Pancreas (tissue), 10 donors: ENCODE results near the gene CD33. TPM values are rescaled to one million over a fixed set of nuclear protein-coding genes. Genes with fewer than 3 reads are reported as not detected.

ENCODE experiments used
- ATAC-seq, 4 donors: fragments of 200-7000 bp; cut with Tn5 transposase; one replicate each; pipeline versions ENCODE4 v1.8.0 to v1.9.1; 2020; ENCODE audit warnings: mild to moderate bottlenecking in 4 of 4, moderate library complexity in 4 of 4
- DNase-seq, 6 donors: peaks; one replicate each; pipeline ENCODE4 v3.0.0-alpha.2; 2020
- FAIRE-seq: peaks from 2 replicates; lab custom pipeline; 2012; peaks lifted over from hg19 to GRCh38; lab: Jason Lieb, UNC
- H3K27ac ChIP-seq, 4 donors: fragments of 200-600 bp; sonication (generic); 1 replicate in 3 of 4; 2 replicates in 1 of 4; pipeline versions ENCODE4 v1.5.0 to v1.8.0; 2020
- H3K27me3 ChIP-seq, 4 donors: fragments of 200-600 bp; one replicate each; pipeline ENCODE4 v1.8.0; 2021
- H3K36me3 ChIP-seq, 3 donors: fragments of 200-600 bp; sonication (generic) in 1 of 3; one replicate each; pipeline versions ENCODE4 v1.5.0 to v1.8.0; 2020 to 2021
- H3K4me1 ChIP-seq, 3 donors: fragments of 200-600 bp; one replicate each; pipeline ENCODE4 v1.8.0; 2021
- H3K4me3 ChIP-seq, 4 donors: fragments of 200-600 bp; sonication (generic) in 2 of 4; one replicate each; pipeline versions ENCODE4 v1.5.0 to v1.8.0; 2020 to 2021
- H3K9me3 ChIP-seq, 4 donors: fragments of 200-600 bp; one replicate each; pipeline ENCODE4 v1.8.0; 2021
- CTCF ChIP-seq, 4 donors: fragments of 200-600 bp; sonication (generic) in 3 of 4; IDR thresholded peaks; one replicate each; pipeline versions ENCODE4 v1.5.0 to v1.8.0; 2021; ENCODE audit warnings: antibody characterized with exemption in 4 of 4
- WGBS, 2 donors: extraction: QIAGEN DNeasy Blood & Tissue Kit; methylation state at CpG; one replicate each; pipeline ENCODE4 v1.1.7; 2013; 5-methylcytosine and 5-hydroxymethylcytosine counted together
- intact Hi-C, 3 donors: fragments of 100-400 bp; cut with DNase I; formaldehyde crosslinking; loops; one replicate each; pipeline versions ENCODE4 v1.11.1 to v1.14.2; 2022
- polyA plus RNA-seq, 2 donors: library from polyadenylated mRNA; stranded (reverse); fragments of 200-250 nt; gene quantifications; one replicate each; pipeline ENCODE4 v1.2.3, GENCODE V29; 2013
- total RNA-seq, 6 donors: library from RNA; stranded (reverse); fragmentation: NEBNext Ultra II Directional in 4 of 6; extraction: Animal tissue kit (Norgen Biotek cat#: 25700) in 4 of 6; gene quantifications; one replicate each; pipeline versions ENCODE4 v1.2.1 to v1.2.4, GENCODE V29; 2021 to 2023
- donor health status: healthy with polysubstance abuse.
- donor health status: DM: no; HTN: no; CAD: no; lungs with moderate emphysema.
- donor health status: DM: no; HTN: no; CAD: no.
- donor health status: control.
- donor health status: control.
- donor health status: Bipolar disorder and iron deficiency.
- donor health status: DM: yes; HTN: yes; CAD: no.
- donor health status: DM: no; HTN: no; CAD: no.
- donor health status: DM: no; HTN: no; CAD: no.
- donor health status: DM: yes; HTN: yes; CAD: no.

Gene CD33
- total and polyA plus RNA-seq, 8 donors = 0.28 to 6.3 (median 0.69) TPM

- TF ChIP-seq CTCF (IDR thresholded peaks at IDR 0.05) = no peak
- FAIRE-seq = no peak
- peaks cover 0 to 3% (median 0%) of the 10 kb centered on the region in 4 donors for H3K27me3 ChIP-seq
- H3K4me1 ChIP-seq = no peaks in the 10 kb centered on the region
- no peak overlapping the region for H3K27ac ChIP-seq
- WGBS, 2 donors = 67 to 75% methylated on average over 2 of the region's 2 CpGs
- no peak for DNase-seq
- H3K4me3 ChIP-seq = no peak overlapping the region
- H3K36me3 ChIP-seq = no peaks in the 10 kb centered on the region
- no peaks in the 10 kb centered on the region for H3K9me3 ChIP-seq
- intact Hi-C loops = no loop called here
- ATAC-seq = no peak
Observed at GRCh38 chr19:51227966-51228365, 3.1 kb downstream of the CD33 start.

DNA sequence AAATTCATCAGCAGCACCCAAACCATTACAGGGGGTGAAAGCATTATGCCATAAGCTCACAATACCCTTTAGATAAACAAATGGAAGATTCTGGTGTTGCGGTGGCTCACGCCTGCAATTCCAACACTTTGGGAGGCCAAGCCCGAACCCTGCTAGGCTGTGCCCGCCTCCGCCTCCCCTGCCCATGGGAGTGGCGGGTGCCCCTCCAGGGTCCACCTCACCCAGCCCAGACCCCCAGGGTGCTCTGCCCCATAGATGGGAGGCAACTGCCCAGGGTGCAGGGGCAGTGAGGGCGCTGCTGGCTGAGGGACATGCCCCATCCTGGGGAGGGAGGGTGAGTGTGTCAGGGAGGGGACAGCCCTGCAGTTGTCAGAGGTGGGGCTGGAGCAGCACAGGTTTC, 16.0 kb downstream of the CD33 start:
- DNase-seq (no peak), FAIRE-seq (no peak), ATAC-seq (no peak)
- Histone ChIP-seq H3K4me3 (no peak overlapping the region), H3K36me3 (no peaks in the 10 kb centered on the region), H3K9me3 (no peaks in the 10 kb centered on the region), H3K27ac (no peak overlapping the region), H3K4me1 (no peaks in the 10 kb centered on the region), H3K27me3 (no peaks in the 10 kb centered on the region)
- WGBS, 2 donors = 64 to 81% methylated on average over 7 of the region's 7 CpGs
- intact Hi-C loops = no loop called here
- TF ChIP-seq CTCF (IDR thresholded peaks at IDR 0.05) = no peak

- TF ChIP-seq CTCF (IDR thresholded peaks at IDR 0.05) = no peak
- intact Hi-C loops = no loop called here
- Histone ChIP-seq H3K27me3 (no peaks in the 10 kb centered on the region), H3K27ac (no peak overlapping the region), H3K4me3 (no peak overlapping the region), H3K36me3 (no peaks in the 10 kb centered on the region), H3K9me3 (no peaks in the 10 kb centered on the region), H3K4me1 (no peaks in the 10 kb centered on the region)
- no peak for FAIRE-seq
- DNase-seq = no peak
- no peak for ATAC-seq
- WGBS, 2 donors = 53 to 62% methylated on average over 8 of the region's 8 CpGs
Observed at GRCh38 chr19:51242881-51243630, 18.2 kb downstream of the CD33 start.

- WGBS, 2 donors = 40 to 51% methylated on average over 5 of the region's 5 CpGs
- Histone ChIP-seq H3K9me3 (no peaks in the 10 kb centered on the region), H3K36me3 (no peaks in the 10 kb centered on the region), H3K27ac (no peak overlapping the region), H3K27me3 (no peaks in the 10 kb centered on the region), H3K4me3 (no peak overlapping the region), H3K4me1 (no peaks in the 10 kb centered on the region)
- intact Hi-C loops = no loop called here
- FAIRE-seq (no peak), DNase-seq (no peak), ATAC-seq (peak in 1 of 4 donors; percentile 27)
- no peak for TF ChIP-seq CTCF (IDR thresholded peaks at IDR 0.05)
Observed at GRCh38 chr19:51246164-51246552, 21.3 kb downstream of the CD33 start.

- FAIRE-seq = no peak
- intact Hi-C loops = no loop called here
Observed at GRCh38 chr19:51247972-51248590, 23.2 kb downstream of the CD33 start.

More at GRCh38 chr19:51247972-51248590, 23.2 kb downstream of the CD33 start:
- no peaks in the 10 kb centered on the region for H3K4me1 ChIP-seq
- DNase-seq (no peak), ATAC-seq (no peak)
- WGBS, 2 donors = 61 to 72% methylated on average over 7 of the region's 7 CpGs
- H3K27ac ChIP-seq = no peak overlapping the region
- no peak for TF ChIP-seq CTCF (IDR thresholded peaks at IDR 0.05)
- no peaks in the 10 kb centered on the region for H3K27me3 ChIP-seq
- H3K36me3 ChIP-seq = no peaks in the 10 kb centered on the region
- H3K4me3 ChIP-seq = no peak overlapping the region
- H3K9me3 ChIP-seq = no peaks in the 10 kb centered on the region
